Measurements from ENCODE around the gene RPS6KA3. TPM values are rescaled to one million over a fixed set of nuclear protein-coding genes. Genes with fewer than 3 reads are reported as not detected.

Gene RPS6KA3
- polyA plus RNA-seq, 1 of the 3 experiments (the other 2 are of a cell fraction), result 14.3 TPM

DNA sequence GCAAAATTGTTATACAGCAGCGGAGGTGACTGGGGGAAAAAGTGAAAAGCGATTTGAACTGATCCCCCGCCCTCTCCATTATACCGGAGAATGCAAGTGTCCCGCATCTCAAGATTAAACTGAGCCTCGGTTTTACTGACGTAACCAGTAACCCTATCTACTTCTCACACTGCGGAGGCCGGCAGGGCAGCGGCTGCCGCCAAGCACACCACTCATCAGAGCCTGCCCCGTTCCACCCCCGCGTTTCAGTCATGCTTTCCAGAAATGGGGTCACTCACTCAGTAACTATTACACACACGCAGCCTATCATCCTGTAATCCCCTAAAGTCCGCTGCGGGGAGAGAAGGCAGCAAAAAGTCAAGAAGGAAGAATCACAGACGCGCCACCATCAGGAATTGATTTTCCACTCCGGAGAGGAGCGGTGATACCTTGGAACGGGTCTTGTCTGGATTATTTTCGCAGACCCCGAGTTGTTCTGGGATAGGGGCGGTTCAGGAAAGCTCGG lies 1.4 kb downstream of the RPS6KA3 start:
- Histone ChIP-seq H3F3A (replicated peaks; ENCODE audit: insufficient read depth) (peaks cover 20% of the 10 kb centered on the region), H3K4me2 (peak overlapping the region; percentile 71), H3K9me2 (no peaks in the 10 kb centered on the region), H3K4me3 (ENCODE audit: low read depth in 2 of 2, low read length in 1 of 2) (peak overlapping the region; percentile 66 to 69), H2AFZ (ENCODE audit: low read depth) (0 out of 2 replicates have a peak overlapping the region, but pooled peaks have one; percentile 13), H4K20me1 (ENCODE audit: insufficient read depth) (peaks cover 19% of the 10 kb centered on the region), H3K36me3 (replicated peaks in 1 of 2; ENCODE audit: control insufficient read depth in 1 of 2, insufficient read depth in 2 of 2, low read length in 1 of 2) (peaks cover 0 to 6% of the 10 kb centered on the region in 2 experiments), H3K9me3 (no peaks in the 10 kb centered on the region), H3K4me1 (ENCODE audit: control insufficient read depth in 1 of 2, insufficient read depth in 2 of 2, low read depth in 1 of 2, low read length in 1 of 2) (peaks cover 0 to 2% of the 10 kb centered on the region in 2 experiments; a peak in 3 of 4 replicates), H3K79me2 (ENCODE audit: insufficient read depth) (peaks cover 48% of the 10 kb centered on the region), H3K27ac (ENCODE audit: low read depth in 2 of 2, low read length in 1 of 2) (peak overlapping the region; percentile 58 to 69), H3K9ac (peak overlapping the region; percentile 81), H3K27me3 (ENCODE audit: insufficient read depth) (no peaks in the 10 kb centered on the region; the same call in 1 of the 2 replicates)
- peak; percentile 31 for DNase-seq
- POLR2A ChIA-PET, result no interaction called here
- TF ChIP-seq TCF12 (IDR thresholded peaks at IDR 0.05) (no peak), RAD21 (IDR thresholded peaks at IDR 0.05; ENCODE audit: low read length) (no peak), FOSL2 (IDR thresholded peaks at IDR 0.05; ENCODE audit: borderline replicate concordance, low read depth) (0 out of 2 replicates have a peak, but pooled peaks have one; percentile 11), GABPA (IDR thresholded peaks at IDR 0.05; ENCODE audit: low read depth) (no peak), TAF1 (IDR thresholded peaks at IDR 0.05; ENCODE audit: borderline replicate concordance, low read depth, low read length) (peak; percentile 55; the same call in 1 of the 2 replicates), SIN3A (IDR thresholded peaks at IDR 0.05; ENCODE audit: borderline replicate concordance, low read depth, low read length) (no peak)
- TF ChIP-seq, protein P1, sequence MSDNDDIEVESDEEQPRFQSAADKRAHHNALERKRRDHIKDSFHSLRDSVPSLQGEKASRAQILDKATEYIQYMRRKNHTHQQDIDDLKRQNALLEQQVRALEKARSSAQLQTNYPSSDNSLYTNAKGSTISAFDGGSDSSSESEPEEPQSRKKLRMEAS (IDR thresholded peaks at IDR 0.05; ENCODE audit: low read depth), result peak; percentile 52; the same call in 1 of the 2 replicates
- 3% methylated on average over 25 of the region's 26 CpGs for whole genome bisulfite sequencing (ENCODE audit: low lambda C conversion rate)
- CTCF ChIA-PET, result no interaction called here

DNA sequence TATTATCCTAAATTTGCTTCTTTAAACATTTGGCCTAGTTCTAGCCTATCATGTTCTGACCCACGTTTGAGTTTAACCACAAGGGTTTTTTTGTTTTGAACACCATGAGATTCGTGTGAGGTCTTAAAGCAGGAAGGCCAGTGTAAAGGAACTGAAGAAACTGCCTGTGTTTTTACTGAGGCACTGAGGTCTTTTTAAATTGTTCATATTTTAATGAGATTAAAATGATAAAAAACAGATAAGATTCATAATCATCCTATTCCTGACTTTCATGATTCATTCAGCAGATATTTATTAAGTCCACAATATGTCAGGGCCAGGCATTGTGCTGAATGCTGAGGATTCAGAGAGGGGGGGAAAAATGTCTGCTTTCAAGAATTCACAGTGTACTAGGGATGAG lies 3.2 kb downstream of the RPS6KA3 start:
- H3K27ac ChIP-seq (ENCODE audit: low read depth in 2 of 2, low read length in 1 of 2), result peak overlapping the region; percentile 53 to 69; a peak in 3 of 4 replicates
- no peak for TF ChIP-seq SMC3 (IDR thresholded peaks at IDR 0.05; ENCODE audit: low read depth, low read length)
- no peak for TF ChIP-seq NRF1 (IDR thresholded peaks at IDR 0.05; ENCODE audit: low read depth, low read length)
- TF ChIP-seq NFIC (IDR thresholded peaks at IDR 0.05; ENCODE audit: borderline replicate concordance), result peak; percentile 20; the same call in 1 of the 2 replicates
- TF ChIP-seq, protein P2, sequence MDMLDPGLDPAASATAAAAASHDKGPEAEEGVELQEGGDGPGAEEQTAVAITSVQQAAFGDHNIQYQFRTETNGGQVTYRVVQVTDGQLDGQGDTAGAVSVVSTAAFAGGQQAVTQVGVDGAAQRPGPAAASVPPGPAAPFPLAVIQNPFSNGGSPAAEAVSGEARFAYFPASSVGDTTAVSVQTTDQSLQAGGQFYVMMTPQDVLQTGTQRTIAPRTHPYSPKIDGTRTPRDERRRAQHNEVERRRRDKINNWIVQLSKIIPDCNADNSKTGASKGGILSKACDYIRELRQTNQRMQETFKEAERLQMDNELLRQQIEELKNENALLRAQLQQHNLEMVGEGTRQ (IDR thresholded peaks at IDR 0.05; ENCODE audit: borderline replicate concordance, low read depth, low read length), result no peak
- 0 out of 4 replicates have a peak, but pooled peaks of 1 of the 2 experiments have one; percentile 44 for TF ChIP-seq EP300 (IDR thresholded peaks at IDR 0.05; ENCODE audit: borderline replicate concordance in 1 of 2, low read depth in 1 of 2, low read length in 1 of 2)
- no peak for TF ChIP-seq ELF1 (IDR thresholded peaks at IDR 0.05)
- no peak; the same call in 1 of the 2 replicates for TF ChIP-seq MEF2A (IDR thresholded peaks at IDR 0.05; ENCODE audit: borderline replicate concordance, low read depth)
- TF ChIP-seq, protein P3, sequence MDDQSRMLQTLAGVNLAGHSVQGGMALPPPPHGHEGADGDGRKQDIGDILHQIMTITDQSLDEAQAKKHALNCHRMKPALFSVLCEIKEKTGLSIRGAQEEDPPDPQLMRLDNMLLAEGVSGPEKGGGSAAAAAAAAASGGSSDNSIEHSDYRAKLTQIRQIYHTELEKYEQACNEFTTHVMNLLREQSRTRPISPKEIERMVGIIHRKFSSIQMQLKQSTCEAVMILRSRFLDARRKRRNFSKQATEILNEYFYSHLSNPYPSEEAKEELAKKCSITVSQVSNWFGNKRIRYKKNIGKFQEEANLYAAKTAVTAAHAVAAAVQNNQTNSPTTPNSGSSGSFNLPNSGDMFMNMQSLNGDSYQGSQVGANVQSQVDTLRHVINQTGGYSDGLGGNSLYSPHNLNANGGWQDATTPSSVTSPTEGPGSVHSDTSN (IDR thresholded peaks at IDR 0.05), result peak; percentile 66
- TF ChIP-seq YY1 (IDR thresholded peaks at IDR 0.05; ENCODE audit: low read depth), result no peak
- peak; percentile 76 for TF ChIP-seq JUND (IDR thresholded peaks at IDR 0.05)
- TF ChIP-seq RFX5 (IDR thresholded peaks at IDR 0.05; ENCODE audit: low read length), result no peak
- 0 out of 2 replicates have a peak, but pooled peaks have one; percentile 8 for TF ChIP-seq RXRA (IDR thresholded peaks at IDR 0.05; ENCODE audit: borderline replicate concordance, low read depth)
- TF ChIP-seq EZH2phosphoT487 (IDR thresholded peaks at IDR 0.05; ENCODE audit: borderline replicate concordance, low read depth), result no peak
- no peak for TF ChIP-seq MXI1 (IDR thresholded peaks at IDR 0.05; ENCODE audit: low read depth, low read length)
- TF ChIP-seq FOXJ3 (CRISPR knock-in tag; IDR thresholded peaks at IDR 0.05), result no peak
- TF ChIP-seq TCF12 (IDR thresholded peaks at IDR 0.05), result peak; percentile 79
- TF ChIP-seq TEAD4 (IDR thresholded peaks at IDR 0.05; ENCODE audit: borderline replicate concordance, insufficient read depth), result peak; percentile 61; the same call in 1 of the 2 replicates
- 0 out of 2 replicates have a peak, but pooled peaks have one; percentile 19 for TF ChIP-seq POLR2AphosphoS5 (IDR thresholded peaks at IDR 0.05; ENCODE audit: low read depth, low read length)
- no peak for TF ChIP-seq RCOR1 (IDR thresholded peaks at IDR 0.05; ENCODE audit: low read length)
- TF ChIP-seq, protein P4, sequence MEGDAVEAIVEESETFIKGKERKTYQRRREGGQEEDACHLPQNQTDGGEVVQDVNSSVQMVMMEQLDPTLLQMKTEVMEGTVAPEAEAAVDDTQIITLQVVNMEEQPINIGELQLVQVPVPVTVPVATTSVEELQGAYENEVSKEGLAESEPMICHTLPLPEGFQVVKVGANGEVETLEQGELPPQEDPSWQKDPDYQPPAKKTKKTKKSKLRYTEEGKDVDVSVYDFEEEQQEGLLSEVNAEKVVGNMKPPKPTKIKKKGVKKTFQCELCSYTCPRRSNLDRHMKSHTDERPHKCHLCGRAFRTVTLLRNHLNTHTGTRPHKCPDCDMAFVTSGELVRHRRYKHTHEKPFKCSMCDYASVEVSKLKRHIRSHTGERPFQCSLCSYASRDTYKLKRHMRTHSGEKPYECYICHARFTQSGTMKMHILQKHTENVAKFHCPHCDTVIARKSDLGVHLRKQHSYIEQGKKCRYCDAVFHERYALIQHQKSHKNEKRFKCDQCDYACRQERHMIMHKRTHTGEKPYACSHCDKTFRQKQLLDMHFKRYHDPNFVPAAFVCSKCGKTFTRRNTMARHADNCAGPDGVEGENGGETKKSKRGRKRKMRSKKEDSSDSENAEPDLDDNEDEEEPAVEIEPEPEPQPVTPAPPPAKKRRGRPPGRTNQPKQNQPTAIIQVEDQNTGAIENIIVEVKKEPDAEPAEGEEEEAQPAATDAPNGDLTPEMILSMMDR (IDR thresholded peaks at IDR 0.05), result no peak
- TF ChIP-seq SIN3A (IDR thresholded peaks at IDR 0.05; ENCODE audit: borderline replicate concordance, low read depth, low read length), result no peak

More for the DNA sequence above, 3.2 kb downstream of the RPS6KA3 start:
- H3K27me3 ChIP-seq (ENCODE audit: insufficient read depth), result no peaks in the 10 kb centered on the region; the same call in 1 of the 2 replicates
- peak overlapping the region; percentile 71; the same call in 1 of the 2 replicates for H3K4me2 ChIP-seq
- H3K4me3 ChIP-seq (ENCODE audit: low read depth in 2 of 2, low read length in 1 of 2), result no peak overlapping the region; a peak in 1 of 4 replicates
- no peak for DNase-seq
- H3K9me3 ChIP-seq, result no peaks in the 10 kb centered on the region
- ChIA-PET CTCF (no interaction called here), POLR2A (no interaction called here)
- no peaks in the 10 kb centered on the region for H3K9me2 ChIP-seq
- 2% methylated on average over 2 of the region's 2 CpGs for WGBS (ENCODE audit: low lambda C conversion rate)
- peaks cover 19% of the 10 kb centered on the region for H4K20me1 ChIP-seq (ENCODE audit: insufficient read depth)
- H2AFZ ChIP-seq (ENCODE audit: low read depth), result no peak overlapping the region
- peaks cover 0 to 9% of the 10 kb centered on the region in 2 experiments for H3K36me3 ChIP-seq (replicated peaks in 1 of 2; ENCODE audit: control insufficient read depth in 1 of 2, insufficient read depth in 2 of 2, low read length in 1 of 2)
- peaks cover 16% of the 10 kb centered on the region for H3F3A ChIP-seq (replicated peaks; ENCODE audit: insufficient read depth)
- peaks cover 0 to 2% of the 10 kb centered on the region in 2 experiments; a peak in 3 of 4 replicates for H3K4me1 ChIP-seq (ENCODE audit: control insufficient read depth in 1 of 2, insufficient read depth in 2 of 2, low read depth in 1 of 2, low read length in 1 of 2)
- peaks cover 62% of the 10 kb centered on the region for H3K79me2 ChIP-seq (ENCODE audit: insufficient read depth)
- peak overlapping the region; percentile 18; the same call in 1 of the 2 replicates for H3K9ac ChIP-seq

All from SK-N-SH (cell line).